ENCODE data around the gene VAV1.

DNA sequence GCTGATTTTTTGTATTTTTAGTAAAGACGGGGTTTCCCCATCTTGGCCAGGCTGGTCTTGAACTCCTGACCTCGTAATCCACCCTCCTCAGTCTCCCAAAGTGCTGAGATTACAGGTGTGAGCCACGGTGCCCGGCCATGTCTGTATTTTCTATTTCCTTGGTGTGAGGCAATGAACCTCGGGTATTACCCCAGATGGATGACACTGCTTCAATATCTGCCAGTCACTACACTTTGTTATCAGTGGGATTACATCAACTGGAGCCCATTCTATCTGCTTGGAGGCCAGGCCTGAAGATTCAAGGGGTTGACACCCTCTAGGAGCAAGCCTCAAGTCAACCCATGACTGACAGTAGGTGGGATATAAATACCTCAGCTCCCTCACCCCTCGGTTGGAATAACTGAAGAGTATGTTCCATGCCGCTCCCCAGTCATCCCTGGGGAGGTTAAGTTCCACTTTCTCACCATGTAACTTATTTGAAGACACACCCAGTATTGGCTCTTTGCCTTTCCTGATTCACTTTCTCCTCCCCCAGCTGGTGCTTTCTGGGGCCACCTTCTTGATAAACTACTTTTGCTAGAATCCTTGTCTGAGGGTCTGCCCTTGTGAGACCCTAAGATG, 113.9 kb downstream of the VAV1 start:
- TF ChIP-seq EZH2 (IDR thresholded peaks at IDR 0.05; ENCODE audit: borderline replicate concordance, low read depth, low read length, severe bottlenecking) = no peak
- TF ChIP-seq, protein P1, sequence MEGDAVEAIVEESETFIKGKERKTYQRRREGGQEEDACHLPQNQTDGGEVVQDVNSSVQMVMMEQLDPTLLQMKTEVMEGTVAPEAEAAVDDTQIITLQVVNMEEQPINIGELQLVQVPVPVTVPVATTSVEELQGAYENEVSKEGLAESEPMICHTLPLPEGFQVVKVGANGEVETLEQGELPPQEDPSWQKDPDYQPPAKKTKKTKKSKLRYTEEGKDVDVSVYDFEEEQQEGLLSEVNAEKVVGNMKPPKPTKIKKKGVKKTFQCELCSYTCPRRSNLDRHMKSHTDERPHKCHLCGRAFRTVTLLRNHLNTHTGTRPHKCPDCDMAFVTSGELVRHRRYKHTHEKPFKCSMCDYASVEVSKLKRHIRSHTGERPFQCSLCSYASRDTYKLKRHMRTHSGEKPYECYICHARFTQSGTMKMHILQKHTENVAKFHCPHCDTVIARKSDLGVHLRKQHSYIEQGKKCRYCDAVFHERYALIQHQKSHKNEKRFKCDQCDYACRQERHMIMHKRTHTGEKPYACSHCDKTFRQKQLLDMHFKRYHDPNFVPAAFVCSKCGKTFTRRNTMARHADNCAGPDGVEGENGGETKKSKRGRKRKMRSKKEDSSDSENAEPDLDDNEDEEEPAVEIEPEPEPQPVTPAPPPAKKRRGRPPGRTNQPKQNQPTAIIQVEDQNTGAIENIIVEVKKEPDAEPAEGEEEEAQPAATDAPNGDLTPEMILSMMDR (IDR thresholded peaks at IDR 0.05; ENCODE audit: borderline replicate concordance, extremely low read depth, low read length, poor library complexity, severe bottlenecking) = no peak

Data from DND-41 (cell line).